ENCODE results near the gene ASTN2. TPM values are rescaled to one million over a fixed set of nuclear protein-coding genes. Genes with fewer than 3 reads are reported as not detected.

The ASTN2 gene
- total and polyA plus RNA-seq, 10 of the 15 experiments (the other 5 are each of a cell fraction or from before 2014, with no cell fraction given) = 1.4 to 15.7 (median 7.0) TPM

- no peak for FAIRE-seq
These were observed 867.9 kb downstream of the ASTN2 start for GRCh38 chr9:116546711-116547581.

More at GRCh38 chr9:116546711-116547581, 867.9 kb downstream of the ASTN2 start:
- no peaks in the 10 kb centered on the region for H3K36me3 ChIP-seq (ENCODE audit: control insufficient read depth in 2 of 2, insufficient read depth in 2 of 2, low read length in 1 of 2)
- no peaks in the 10 kb centered on the region for H3K27me3 ChIP-seq (replicated peaks in 1 of 2; ENCODE audit: control insufficient read depth in 2 of 2, insufficient read depth in 2 of 2, low read length in 1 of 2)
- in situ Hi-C loops (cut with MboI) = no loop called here
- ChIA-PET SMC1A (ENCODE audit: uncharacterized antibody, unreplicated experiment) (interaction anchor here (0.6 kb wide), 1 partner anchor 190 kb away, joined by 3 read pairs; no protein-coding TSS in a partner anchor), CTCF (no interaction called here), POLR2A (no interaction called here), RAD21 (ENCODE audit: unreplicated experiment) (no interaction called here)
- no peak overlapping the region for H3K4me2 ChIP-seq (ENCODE audit: control insufficient read depth, insufficient read depth)
- H3K79me2 ChIP-seq (ENCODE audit: control insufficient read depth, insufficient read depth, low read length) = no peaks in the 10 kb centered on the region
- H3K27ac ChIP-seq (ENCODE audit: control insufficient read depth, insufficient read depth) = no peak overlapping the region
- intact Hi-C loops (cut with micrococcal nuclease; ENCODE audit: unreplicated experiment) = no loop called here
- WGBS (ENCODE audit: insufficient coverage, insufficient replicate concordance, low lambda C conversion rate, missing lambda C conversion rate) = 65% methylated on average over 7 of the region's 7 CpGs
- no peaks in the 10 kb centered on the region for H3K9me3 ChIP-seq (replicated peaks; ENCODE audit: control insufficient read depth, insufficient read depth, low read length)
- no peak overlapping the region for H3K9ac ChIP-seq (ENCODE audit: control insufficient read depth, insufficient read depth, low read length)
- H4K20me1 ChIP-seq (ENCODE audit: control insufficient read depth, insufficient read depth) = no peaks in the 10 kb centered on the region
- no peak overlapping the region for H3K4me3 ChIP-seq
- H3K4me1 ChIP-seq (ENCODE audit: control insufficient read depth, insufficient read depth, low read length) = peaks cover 4% of the 10 kb centered on the region; the same call in 1 of the 2 replicates
- TF ChIP-seq CTCF (IDR thresholded peaks at IDR 0.05 in 2 of 3, conservative IDR thresholded peaks at IDR 0.05 in 1 of 3; ENCODE audit: control insufficient read depth in 2 of 3, extremely low read depth in 1 of 3, insufficient read depth in 1 of 3, low read depth in 3 of 3, low read length in 3 of 3) (no peak), HDAC6 (IDR thresholded peaks at IDR 0.05; ENCODE audit: unreplicated experiment) (no peak), MAX (IDR thresholded peaks at IDR 0.05; ENCODE audit: low read depth, low read length) (no peak), ZNF622 (IDR thresholded peaks at IDR 0.05) (no peak)
- H2AFZ ChIP-seq (ENCODE audit: control insufficient read depth, low read depth, low read length) = no peak overlapping the region
- BruUV-seq (replicated peaks) = no TSS peak
- DNase-seq (ENCODE audit: low read depth, low spot score) = no peak
- ATAC-seq = no peak
